Measurements from ENCODE around the gene LYSET.

GRCh38 chr14:93161411-93161940 is 23.6 kb upstream of the LYSET start:
- TF ChIP-seq ZSCAN18 (CRISPR knock-in tag; IDR thresholded peaks at IDR 0.05) (no peak), RELA (CRISPR knock-in tag; IDR thresholded peaks at IDR 0.05; ENCODE audit: borderline replicate concordance) (no peak), SP1 (CRISPR knock-in tag; conservative IDR thresholded peaks at IDR 0.05) (no peak), ZBTB43 (CRISPR knock-in tag; IDR thresholded peaks at IDR 0.05) (no peak), CTCF (IDR thresholded peaks at IDR 0.05) (no peak), MLX (CRISPR knock-in tag; IDR thresholded peaks at IDR 0.05) (no peak), ZNF425 (CRISPR knock-in tag; conservative IDR thresholded peaks at IDR 0.05) (no peak), ZNF121 (CRISPR knock-in tag; IDR thresholded peaks at IDR 0.05) (no peak), ZNF138 (CRISPR knock-in tag; conservative IDR thresholded peaks at IDR 0.05) (no peak), KAT7 (CRISPR knock-in tag; IDR thresholded peaks at IDR 0.05; ENCODE audit: borderline replicate concordance) (no peak), ATF2 (CRISPR knock-in tag; IDR thresholded peaks at IDR 0.05; ENCODE audit: borderline replicate concordance, low read depth) (no peak)

Data from WTC11 (cell line).